ENCODE results near the gene SSX2IP. TPM values are rescaled to one million over a fixed set of nuclear protein-coding genes. Genes with fewer than 3 reads are reported as not detected.

The SSX2IP gene
- total RNA-seq, 4 donors from 2014 or later, result 10.8 to 21.9 (median 17.0) TPM

- Histone ChIP-seq H3K4me1 (peaks cover 0 to 42% (median 4%) of the 10 kb centered on the region in 3 donors), H3K4me3 (peak overlapping the region; percentile 62 to 64), H3K27me3 (no peaks in the 10 kb centered on the region), H3K27ac (peak overlapping the region in 3 of 4 donors; percentile 58 to 79 (median 77)), H3K9me3 (no peaks in the 10 kb centered on the region), H3K36me3 (no peaks in the 10 kb centered on the region)
- ATAC-seq, result peak; percentile 93
- WGBS, 2 donors (ENCODE audit: low coverage in 1 of 2), result 0% methylated on average over 2 to 9 of the region's 46 CpGs
- TF ChIP-seq EP300 (IDR thresholded peaks at IDR 0.05), result no peak
- peak; percentile 42 for TF ChIP-seq POLR2AphosphoS5 (IDR thresholded peaks at IDR 0.05)
- peak; percentile 70 to 99 (median 88) for TF ChIP-seq CTCF (IDR thresholded peaks at IDR 0.05)
- TF ChIP-seq POLR2A (IDR thresholded peaks at IDR 0.05), result no peak
Observed at GRCh38 chr1:84620720-84621313, 69.4 kb downstream of the SSX2IP start.

- Histone ChIP-seq H3K4me3 (no peak overlapping the region), H3K27ac (peak overlapping the region in 3 of 4 donors; percentile 27 to 57 (median 52)), H3K9me3 (no peaks in the 10 kb centered on the region), H3K27me3 (no peaks in the 10 kb centered on the region), H3K36me3 (no peaks in the 10 kb centered on the region), H3K4me1 (peaks cover 0 to 42% (median 4%) of the 10 kb centered on the region in 3 donors)
- peak; percentile 76 for TF ChIP-seq POLR2AphosphoS5 (IDR thresholded peaks at IDR 0.05)
- TF ChIP-seq CTCF (IDR thresholded peaks at IDR 0.05), result no peak
- no peak for ATAC-seq
- WGBS, 2 donors (ENCODE audit: low coverage in 1 of 2), result 24 to 44% methylated on average over 9 of the region's 9 CpGs
Observed at GRCh38 chr1:84619383-84620102, 70.7 kb downstream of the SSX2IP start.

GRCh38 chr1:84617349-84617748 is 72.9 kb downstream of the SSX2IP start:
- no peak for TF ChIP-seq POLR2AphosphoS5 (IDR thresholded peaks at IDR 0.05)
- Histone ChIP-seq H3K27ac (peak overlapping the region in 2 of 4 donors; percentile 53 to 54), H3K4me3 (no peak overlapping the region), H3K9me3 (no peaks in the 10 kb centered on the region), H3K36me3 (no peaks in the 10 kb centered on the region), H3K4me1 (peaks cover 0 to 42% (median 4%) of the 10 kb centered on the region in 3 donors), H3K27me3 (no peaks in the 10 kb centered on the region)
- no peak for ATAC-seq
- WGBS, 2 donors (ENCODE audit: low coverage in 1 of 2), result 20 to 24% methylated on average over 2 of the region's 2 CpGs

- no peaks in the 10 kb centered on the region for H3K9me3 ChIP-seq
- H3K36me3 ChIP-seq, result no peaks in the 10 kb centered on the region
- no peaks in the 10 kb centered on the region for H3K27me3 ChIP-seq
- no peak for ATAC-seq
- 75 to 91% methylated on average over 1 of the region's 1 CpG for WGBS, 2 donors (ENCODE audit: low coverage in 1 of 2)
- H3K4me3 ChIP-seq, result no peak overlapping the region
- H3K27ac ChIP-seq, result no peak overlapping the region
- H3K4me1 ChIP-seq, result peaks cover 0 to 37% (median 4%) of the 10 kb centered on the region in 3 donors
- TF ChIP-seq EP300 (IDR thresholded peaks at IDR 0.05) (no peak), POLR2A (IDR thresholded peaks at IDR 0.05) (no peak), POLR2AphosphoS5 (IDR thresholded peaks at IDR 0.05) (no peak), CTCF (IDR thresholded peaks at IDR 0.05) (no peak)
Observed at GRCh38 chr1:84615790-84616189, 74.5 kb downstream of the SSX2IP start.

GRCh38 chr1:84613887-84614286 is 76.4 kb downstream of the SSX2IP start:
- Histone ChIP-seq H3K4me1 (peaks cover 0 to 18% (median 0%) of the 10 kb centered on the region in 3 donors), H3K9me3 (no peaks in the 10 kb centered on the region), H3K4me3 (no peak overlapping the region), H3K27ac (no peak overlapping the region), H3K27me3 (no peaks in the 10 kb centered on the region), H3K36me3 (no peaks in the 10 kb centered on the region)
- WGBS, 2 donors (ENCODE audit: low coverage in 1 of 2), result 81% methylated on average over 2 of the region's 2 CpGs; no CpG with 5 or more reads in 1 of the 2 donors
- no peak for TF ChIP-seq POLR2A (IDR thresholded peaks at IDR 0.05)
- TF ChIP-seq CTCF (IDR thresholded peaks at IDR 0.05), result no peak
- TF ChIP-seq POLR2AphosphoS5 (IDR thresholded peaks at IDR 0.05), result no peak
- ATAC-seq, result no peak
